HG02870 (cell line): ENCODE results near the gene VPS26A.

Source experiments
- ATAC-seq: cut with Tn5 transposase; IDR thresholded peaks from one replicate; pipeline ENCODE4 v1.9.1; 2021; ENCODE audit warnings: mild to moderate bottlenecking, moderate library complexity; ENCODE audit not compliant: unreplicated experiment

VPS26A gene

GRCh38 chr10:69123747-69124562 lies at the start of gene VPS26A:
Gene VPS26A (plus strand): TSS chr10:69124178. CDS start chr10:69124278, 100 bp downstream.
- ATAC-seq, result peak; percentile 87

DNA sequence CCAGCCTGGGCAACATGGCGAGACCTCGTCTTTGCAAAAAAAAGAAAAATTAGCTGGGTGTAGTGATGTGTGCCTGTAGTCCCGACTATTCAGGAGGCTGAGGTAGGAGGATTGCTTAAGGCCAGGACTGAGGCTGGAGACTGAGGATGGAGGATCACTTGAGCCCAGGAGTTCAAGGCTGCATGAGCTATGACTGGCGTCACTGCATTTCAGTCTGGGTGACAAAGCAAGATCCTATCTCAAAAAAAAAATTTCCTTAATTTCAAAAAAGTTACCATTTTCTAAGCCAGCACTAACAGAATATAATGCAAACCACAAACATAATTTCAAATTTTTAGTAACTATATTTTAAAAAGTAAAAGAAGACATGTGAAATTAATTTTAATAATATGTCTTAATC lies 49.4 kb upstream of the VPS26A start:
- no peak for ATAC-seq

DNA sequence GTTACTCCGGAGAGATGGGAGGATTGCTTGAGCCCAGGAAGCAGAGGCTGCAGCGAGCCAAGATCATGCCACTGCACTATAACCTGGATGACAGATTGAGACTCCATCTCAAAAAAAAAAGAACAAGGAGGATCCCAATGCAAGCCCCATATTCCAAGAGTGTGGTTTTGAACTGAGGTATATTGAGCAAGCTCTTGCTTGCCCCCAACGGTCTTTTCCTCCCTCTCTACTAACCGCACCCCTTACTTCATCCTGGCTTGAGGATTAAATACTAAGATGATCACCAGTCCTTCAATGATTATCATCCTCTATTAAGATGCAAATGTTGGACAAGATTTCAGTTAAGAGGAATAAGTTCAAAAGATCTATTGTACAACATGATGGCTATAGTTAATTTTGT lies 48.5 kb upstream of the VPS26A start:
- no peak for ATAC-seq

GRCh38 chr10:69078311-69078710 lies 45.7 kb upstream of the VPS26A start:
- no peak for ATAC-seq

DNA sequence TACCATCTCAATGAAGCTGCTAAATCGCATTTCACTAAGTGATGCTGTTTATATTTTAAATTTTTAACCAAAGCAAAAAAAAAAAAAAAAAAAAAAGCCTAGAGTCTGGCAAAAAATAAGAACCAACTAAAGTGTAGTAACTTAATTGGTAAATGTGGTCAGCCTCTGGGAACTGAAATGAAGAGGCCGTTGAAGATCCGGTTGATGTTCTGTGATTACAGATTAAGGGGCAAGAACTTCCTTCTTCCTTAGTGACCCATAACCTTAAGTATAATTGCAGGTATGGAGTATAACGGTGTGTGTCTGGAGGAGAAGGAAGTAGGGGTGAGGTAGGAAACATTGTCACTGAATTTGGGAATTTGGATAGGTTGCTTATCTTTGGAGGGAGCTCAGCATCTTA lies 43.8 kb upstream of the VPS26A start:
- ATAC-seq, result no peak

- ATAC-seq, result no peak
Observed at GRCh38 chr10:69086001-69086509, 37.9 kb upstream of the VPS26A start.

- peak; percentile 56 for ATAC-seq
Observed at GRCh38 chr10:69087590-69088470, 36.1 kb upstream of the VPS26A start, which contains the start of gene SRGN. Gene SRGN (plus strand): TSS chr10:69088103. CDS start chr10:69088158, 55 bp downstream.

- ATAC-seq, result no peak
Observed at GRCh38 chr10:69088471-69088769, 35.6 kb upstream of the VPS26A start.

- no peak for ATAC-seq
Observed at GRCh38 chr10:69088801-69089501, 35.0 kb upstream of the VPS26A start.

DNA sequence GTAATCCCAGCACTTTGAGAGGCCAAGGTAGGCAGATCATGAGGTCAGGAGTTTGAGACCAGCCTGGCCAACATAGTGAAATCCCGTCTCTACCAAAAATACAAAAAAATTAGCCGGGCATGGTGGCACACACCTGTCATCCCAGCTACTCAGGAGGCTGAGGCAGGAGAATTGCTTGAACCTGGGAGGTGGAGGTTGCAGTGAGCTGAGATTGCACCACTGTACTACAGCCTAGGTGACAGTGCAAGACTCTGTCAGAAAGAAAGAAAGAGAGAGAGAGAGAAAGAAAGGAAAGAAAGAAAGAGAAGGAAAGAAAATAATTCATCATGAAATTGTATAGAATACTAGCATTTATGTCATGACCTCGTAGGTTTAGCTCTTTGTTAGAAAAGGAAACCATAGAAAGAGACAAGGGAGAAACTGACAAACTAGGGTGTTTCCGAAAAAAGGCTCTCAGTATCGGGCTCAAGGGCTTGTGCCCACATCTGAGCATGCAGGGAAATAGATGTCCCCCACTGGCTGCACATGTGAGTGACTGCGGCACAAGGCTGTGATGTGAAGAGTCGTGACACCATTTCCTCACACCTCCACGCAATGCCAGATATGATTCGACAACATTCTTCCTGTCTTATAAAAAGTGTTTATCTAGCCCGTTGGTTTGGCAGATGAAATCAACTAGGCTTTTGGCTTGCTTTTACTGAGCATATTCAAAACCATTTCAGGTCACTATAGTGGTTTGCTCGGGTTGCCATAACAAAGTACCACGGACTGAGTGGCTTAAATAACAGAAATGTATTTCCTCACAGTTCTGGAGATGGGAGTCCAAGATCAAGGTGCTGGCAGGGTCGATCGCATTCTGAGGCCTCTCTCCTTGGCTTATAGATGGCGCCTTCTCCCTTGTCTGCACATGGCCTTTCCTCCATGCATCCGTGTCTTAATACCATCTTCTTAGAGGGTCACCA lies 34.1 kb upstream of the VPS26A start:
- peak; percentile 32 for ATAC-seq

DNA sequence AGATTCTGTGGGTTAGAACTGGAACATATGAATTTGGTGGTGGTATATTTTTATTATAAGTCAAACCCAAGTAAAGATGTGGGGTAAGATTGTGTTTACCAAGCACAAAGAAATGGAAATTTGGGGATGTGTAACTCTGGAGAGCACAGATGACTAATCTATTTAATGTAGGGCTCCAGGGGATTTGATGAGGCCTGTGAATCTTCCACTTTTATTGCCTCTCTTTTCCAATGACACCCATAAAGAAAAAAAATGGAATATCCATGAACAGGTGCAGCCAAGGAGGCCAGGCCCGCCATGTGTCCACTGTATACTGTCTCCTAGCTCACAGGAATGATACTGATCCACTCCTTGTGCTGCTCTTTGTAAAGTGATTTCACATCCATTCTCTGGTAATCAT lies 33.3 kb upstream of the VPS26A start:
- no peak for ATAC-seq

GRCh38 chr10:69091143-69091651 lies 32.8 kb upstream of the VPS26A start:
- ATAC-seq, result no peak

DNA sequence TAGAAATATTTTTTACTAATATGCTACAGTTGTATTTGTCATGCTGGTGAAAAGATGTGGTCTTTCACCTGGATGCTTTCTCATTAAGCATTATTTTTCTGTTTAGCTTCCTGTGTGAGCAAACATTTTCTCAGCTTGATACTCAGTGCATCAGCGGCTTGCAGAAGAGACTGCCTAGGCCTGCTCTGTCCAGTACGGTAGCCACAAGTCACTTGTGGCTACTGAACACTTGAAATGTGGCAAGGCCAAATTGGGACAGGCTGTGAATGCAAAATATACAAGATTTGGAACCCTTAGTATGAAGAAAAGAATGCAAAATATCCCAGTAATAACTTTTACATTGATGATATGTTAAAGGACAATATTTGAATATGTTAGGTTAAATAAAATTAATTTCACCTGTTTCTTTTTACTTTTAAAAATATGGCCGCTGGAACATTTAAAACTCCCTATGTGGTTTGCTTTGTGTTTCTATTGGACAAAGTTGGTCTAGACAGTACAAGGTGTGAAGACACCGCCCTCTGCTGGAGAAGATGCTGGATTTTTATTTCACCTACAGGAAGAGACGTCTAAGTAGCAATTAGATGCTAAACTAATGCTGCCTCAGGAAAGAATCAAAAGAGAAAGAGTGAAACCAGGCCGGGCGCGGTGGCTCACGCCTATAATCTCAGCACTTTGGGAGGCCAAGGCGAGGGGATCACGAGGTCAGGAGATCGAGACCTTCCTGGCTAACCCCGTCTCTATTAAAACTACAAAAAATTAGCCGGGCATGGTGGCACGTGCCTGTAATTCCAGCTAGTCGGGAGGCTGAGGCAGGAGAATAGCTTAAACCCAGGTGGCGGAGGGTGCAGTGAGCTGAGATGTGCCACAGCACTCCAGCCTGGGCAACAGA lies 30.8 kb upstream of the VPS26A start:
- ATAC-seq, result peak; percentile 35

- no peak for ATAC-seq
Observed at GRCh38 chr10:69093933-69094332, 30.0 kb upstream of the VPS26A start.

DNA sequence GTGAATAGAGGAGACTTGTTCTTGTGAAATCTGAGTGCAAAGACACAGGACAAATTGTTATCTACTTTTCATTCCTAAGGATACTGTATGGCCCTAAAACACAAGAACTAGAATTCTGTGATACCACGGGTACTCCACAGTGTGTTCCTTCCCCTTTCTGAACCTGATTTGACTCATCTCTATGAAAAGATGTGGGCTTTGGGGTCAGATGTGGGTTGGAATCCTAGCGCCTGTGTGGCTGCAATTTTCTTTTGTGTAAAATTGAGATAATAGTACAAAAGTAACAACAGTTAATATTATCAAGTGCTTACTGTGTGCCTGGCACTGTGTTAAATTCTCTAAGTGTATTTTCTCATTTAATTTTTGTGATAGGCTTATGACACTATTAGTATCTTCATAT lies 27.9 kb upstream of the VPS26A start:
- ATAC-seq, result no peak

DNA sequence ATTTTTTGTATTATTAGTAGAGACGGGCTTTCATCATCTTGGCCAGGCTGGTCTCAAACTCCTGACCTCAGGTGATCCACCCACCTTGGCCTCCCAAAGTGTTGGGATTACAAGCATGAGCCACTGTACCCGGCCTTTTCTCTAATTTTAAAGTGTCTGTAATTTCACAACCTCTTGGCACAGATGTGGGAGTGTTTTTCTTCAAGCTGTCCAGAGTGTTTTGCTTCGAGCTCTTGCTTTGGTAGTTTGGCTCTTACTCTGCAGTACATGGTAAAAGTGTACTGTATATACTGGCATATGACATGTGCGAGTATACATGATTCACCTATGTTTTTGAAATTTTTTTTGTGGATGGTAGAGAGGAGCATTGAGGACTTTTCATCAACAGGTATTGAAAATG lies 26.2 kb upstream of the VPS26A start:
- no peak for ATAC-seq

- no peak for ATAC-seq
Observed at GRCh38 chr10:69100136-69100872, 23.7 kb upstream of the VPS26A start.

- ATAC-seq, result no peak
Observed at GRCh38 chr10:69101451-69102095, 22.4 kb upstream of the VPS26A start.
